MM.1S (cell line): ENCODE measurements around the gene RGS7.

ENCODE experiments used
- DNase-seq: peaks from one replicate; pipeline ENCODE4 v3.0.0-alpha.2; 2015
- H2AFZ ChIP-seq: fragments of 300-600 bp; sonication (generic); 2 replicates; pipeline ENCODE4 v1.6.0; 2016; ENCODE audit warnings: antibody characterized with exemption, low read length
- H3F3A ChIP-seq: fragments of 300-600 bp; sonication (generic); 2 replicates; pipeline ENCODE4 v1.6.1; 2016; ENCODE audit warnings: mild to moderate bottlenecking, antibody characterized with exemption, low read length, moderate library complexity, mixed read lengths; ENCODE audit not compliant: insufficient read depth
- H3K27ac ChIP-seq: fragments of 300-600 bp; sonication (generic); 2 replicates; pipeline ENCODE4 v1.5.1; 2016; ENCODE audit warnings: mild to moderate bottlenecking, low read length
- H3K27me3 ChIP-seq: fragments of 300-600 bp; sonication (generic); replicated peaks from 2 replicates; pipeline ENCODE4 v1.6.0; 2016; ENCODE audit warnings: low read length; ENCODE audit not compliant: insufficient read depth
- H3K36me3 ChIP-seq: fragments of 300-600 bp; sonication (generic); replicated peaks from 2 replicates; pipeline ENCODE4 v1.6.1; 2016; ENCODE audit warnings: mild to moderate bottlenecking, low read length, mixed read lengths; ENCODE audit not compliant: insufficient read depth
- H3K4me1 ChIP-seq: fragments of 300-600 bp; sonication (generic); 2 replicates; pipeline ENCODE4 v1.6.1; 2016; ENCODE audit warnings: low read length, mixed read lengths
- H3K4me2 ChIP-seq: fragments of 300-600 bp; sonication (generic); 2 replicates; pipeline ENCODE4 v1.6.0; 2016; ENCODE audit warnings: low read depth, low read length
- H3K4me3 ChIP-seq: fragments of 300-600 bp; sonication (generic); 2 replicates; pipeline ENCODE4 v1.5.1; 2016; ENCODE audit warnings: low read length, mixed read lengths
- H3K79me2 ChIP-seq: fragments of 300-600 bp; sonication (generic); 2 replicates; pipeline ENCODE4 v1.6.1; 2016; ENCODE audit warnings: mixed run types, low read length, mixed read lengths
- H3K9ac ChIP-seq: fragments of 300-600 bp; sonication (generic); 2 replicates; pipeline ENCODE4 v1.6.1; 2016; ENCODE audit warnings: low read length, mixed read lengths
- H3K9me2 ChIP-seq: fragments of 300-600 bp; sonication (generic); replicated peaks from 2 replicates; pipeline ENCODE4 v1.6.1; 2016; ENCODE audit warnings: mild to moderate bottlenecking, low read length, mixed read lengths; ENCODE audit not compliant: insufficient read depth
- H3K9me3 ChIP-seq: fragments of 300-600 bp; sonication (generic); replicated peaks from 2 replicates; pipeline ENCODE4 v1.6.1; 2016; ENCODE audit warnings: mild to moderate bottlenecking, low read length, mixed read lengths; ENCODE audit not compliant: insufficient read depth
- H4K20me1 ChIP-seq: fragments of 300-600 bp; sonication (generic); 2 replicates; pipeline ENCODE4 v1.6.1; 2016; ENCODE audit warnings: mild to moderate bottlenecking, low read length, moderate library complexity, mixed read lengths; ENCODE audit not compliant: insufficient read depth
- EZH2 ChIP-seq: fragments of 300-600 bp; sonication (generic); optimal IDR thresholded peaks from 2 replicates; pipeline ENCODE3; 2017; ENCODE audit warnings: low read depth, mild to moderate bottlenecking, antibody characterized with exemption, low read length, mixed read lengths
- EZH2phosphoT487 ChIP-seq: fragments of 300-600 bp; sonication (generic); IDR thresholded peaks from 2 replicates; pipeline ENCODE4 v1.6.1; 2018; ENCODE audit warnings: antibody characterized with exemption, low read length
- TF ChIP-seq, protein P1 (sequence below): fragments of 300-600 bp; sonication (generic); IDR thresholded peaks from 2 replicates; pipeline ENCODE4 v1.5.1; 2016; ENCODE audit warnings: antibody characterized with exemption, low read length, mixed read lengths

The RGS7 gene

DNA sequence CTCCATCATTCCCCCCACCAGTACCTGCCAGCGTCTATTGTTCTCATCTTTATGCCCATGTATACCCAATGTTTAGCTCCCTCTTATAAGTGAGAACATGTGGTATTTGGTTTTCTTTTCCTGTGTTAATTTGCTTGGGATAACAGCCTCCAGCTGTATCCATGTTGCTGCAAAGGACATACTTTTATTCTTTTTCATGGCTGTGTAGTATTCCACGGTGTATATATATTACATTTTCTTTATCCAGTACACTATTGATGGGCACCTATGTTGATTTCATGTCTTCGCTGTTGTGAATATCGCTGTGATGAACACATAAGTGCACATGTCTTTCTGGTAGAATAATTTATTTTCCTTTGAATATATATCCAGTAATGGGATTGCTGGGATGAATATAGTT lies 431.7 kb downstream of the RGS7 start:
- H3K27me3 ChIP-seq = no peaks in the 10 kb centered on the region
- H4K20me1 ChIP-seq = no peaks in the 10 kb centered on the region
- no peak overlapping the region for H3K4me2 ChIP-seq
- no peaks in the 10 kb centered on the region for H3K36me3 ChIP-seq
- no peaks in the 10 kb centered on the region for H3K4me1 ChIP-seq
- TF ChIP-seq, protein P1, sequence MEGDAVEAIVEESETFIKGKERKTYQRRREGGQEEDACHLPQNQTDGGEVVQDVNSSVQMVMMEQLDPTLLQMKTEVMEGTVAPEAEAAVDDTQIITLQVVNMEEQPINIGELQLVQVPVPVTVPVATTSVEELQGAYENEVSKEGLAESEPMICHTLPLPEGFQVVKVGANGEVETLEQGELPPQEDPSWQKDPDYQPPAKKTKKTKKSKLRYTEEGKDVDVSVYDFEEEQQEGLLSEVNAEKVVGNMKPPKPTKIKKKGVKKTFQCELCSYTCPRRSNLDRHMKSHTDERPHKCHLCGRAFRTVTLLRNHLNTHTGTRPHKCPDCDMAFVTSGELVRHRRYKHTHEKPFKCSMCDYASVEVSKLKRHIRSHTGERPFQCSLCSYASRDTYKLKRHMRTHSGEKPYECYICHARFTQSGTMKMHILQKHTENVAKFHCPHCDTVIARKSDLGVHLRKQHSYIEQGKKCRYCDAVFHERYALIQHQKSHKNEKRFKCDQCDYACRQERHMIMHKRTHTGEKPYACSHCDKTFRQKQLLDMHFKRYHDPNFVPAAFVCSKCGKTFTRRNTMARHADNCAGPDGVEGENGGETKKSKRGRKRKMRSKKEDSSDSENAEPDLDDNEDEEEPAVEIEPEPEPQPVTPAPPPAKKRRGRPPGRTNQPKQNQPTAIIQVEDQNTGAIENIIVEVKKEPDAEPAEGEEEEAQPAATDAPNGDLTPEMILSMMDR = no peak
- TF ChIP-seq EZH2phosphoT487 (no peak), EZH2 (no peak)
- H3K27ac ChIP-seq = no peak overlapping the region
- H3K79me2 ChIP-seq = no peaks in the 10 kb centered on the region
- no peak overlapping the region for H3K4me3 ChIP-seq
- H2AFZ ChIP-seq = no peak overlapping the region
- DNase-seq = no peak
- H3K9me2 ChIP-seq = no peaks in the 10 kb centered on the region
- H3K9ac ChIP-seq = no peak overlapping the region
- H3F3A ChIP-seq = no peaks in the 10 kb centered on the region
- H3K9me3 ChIP-seq = no peaks in the 10 kb centered on the region

DNA sequence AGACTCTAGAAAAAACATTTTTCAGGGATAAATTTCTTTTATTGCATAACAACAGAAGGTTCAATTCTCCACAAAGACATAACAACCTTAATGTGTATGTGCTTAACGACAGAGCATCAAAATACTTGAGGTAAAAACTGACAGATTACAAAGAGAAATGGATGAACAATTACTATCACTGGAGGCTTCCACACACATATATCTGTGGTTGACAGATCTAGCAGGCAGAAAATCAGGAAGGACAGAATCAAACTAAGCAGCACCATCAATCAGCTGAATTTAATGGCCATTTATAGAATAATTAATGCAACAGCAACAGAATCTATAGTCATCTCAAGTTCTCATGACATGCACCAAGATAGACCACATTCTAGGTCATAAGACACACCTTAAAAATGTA lies 439.0 kb downstream of the RGS7 start:
- no peaks in the 10 kb centered on the region for H3K9me3 ChIP-seq
- H3K4me3 ChIP-seq = no peak overlapping the region
- H4K20me1 ChIP-seq = no peaks in the 10 kb centered on the region
- no peak overlapping the region for H3K4me2 ChIP-seq
- no peaks in the 10 kb centered on the region for H3K36me3 ChIP-seq
- no peak overlapping the region for H2AFZ ChIP-seq
- DNase-seq = no peak
- H3K27ac ChIP-seq = no peak overlapping the region
- H3K9me2 ChIP-seq = no peaks in the 10 kb centered on the region
- H3K9ac ChIP-seq = no peak overlapping the region
- no peaks in the 10 kb centered on the region for H3K4me1 ChIP-seq
- TF ChIP-seq EZH2 (no peak), EZH2phosphoT487 (no peak)
- TF ChIP-seq, protein P1 = no peak
- no peaks in the 10 kb centered on the region for H3F3A ChIP-seq
- H3K79me2 ChIP-seq = no peaks in the 10 kb centered on the region
- no peaks in the 10 kb centered on the region for H3K27me3 ChIP-seq

DNA sequence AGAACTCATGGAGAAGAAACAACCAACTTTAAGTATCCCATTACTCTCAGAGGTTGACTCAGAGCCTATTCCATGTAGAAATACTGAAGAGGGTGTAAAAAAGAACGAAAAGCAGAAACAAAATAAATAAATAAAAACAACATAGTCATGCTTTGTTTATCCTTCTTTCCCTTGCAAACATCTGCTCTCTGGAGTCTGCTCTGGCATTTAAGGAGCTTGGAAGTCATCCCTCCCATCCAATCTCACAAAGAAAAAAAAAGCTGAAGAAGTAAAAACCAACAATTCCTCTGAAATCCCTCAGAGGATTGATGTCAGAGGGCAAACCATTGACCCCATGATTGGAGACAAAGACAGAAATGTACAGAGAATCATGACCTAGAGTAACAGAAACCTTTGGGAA lies 442.5 kb downstream of the RGS7 start:
- H3K4me2 ChIP-seq = no peak overlapping the region
- no peaks in the 10 kb centered on the region for H3K9me2 ChIP-seq
- no peaks in the 10 kb centered on the region for H3K79me2 ChIP-seq
- H3K36me3 ChIP-seq = no peaks in the 10 kb centered on the region
- no peak for DNase-seq
- no peak overlapping the region for H3K27ac ChIP-seq
- no peak for TF ChIP-seq EZH2
- TF ChIP-seq, protein P1 = no peak
- no peak for TF ChIP-seq EZH2phosphoT487
- peaks cover 16% of the 10 kb centered on the region for H3F3A ChIP-seq
- no peak overlapping the region for H3K4me3 ChIP-seq
- H3K27me3 ChIP-seq = no peaks in the 10 kb centered on the region
- no peak overlapping the region for H2AFZ ChIP-seq
- H3K4me1 ChIP-seq = peaks cover 17% of the 10 kb centered on the region
- no peak overlapping the region for H3K9ac ChIP-seq
- no peaks in the 10 kb centered on the region for H3K9me3 ChIP-seq
- no peaks in the 10 kb centered on the region for H4K20me1 ChIP-seq
